Measurements from ENCODE around the gene AMT. TPM values are rescaled to one million over a fixed set of nuclear protein-coding genes. Genes with fewer than 3 reads are reported as not detected.
A peak's percentile ranks its signal among the peaks of the same experiment; 100 is the strongest.

The AMT gene
- total RNA-seq, 1 donor from 2014 or later = 4.8 TPM

GRCh38 chr3:49424816-49425215 is 2.5 kb upstream of the AMT start:
- TF ChIP-seq CTCF (IDR thresholded peaks at IDR 0.05) = no peak
- H3K27ac Mint-ChIP-seq (ENCODE audit: unreplicated experiment) = no peak overlapping the region
- H3K9me3 Mint-ChIP-seq (ENCODE audit: low read depth) = no peaks in the 10 kb centered on the region
- peaks cover 34% of the 10 kb centered on the region for H3K4me1 Mint-ChIP-seq (ENCODE audit: low read depth)
- DNase-seq (ENCODE audit: low spot score) = no peak
- peaks cover 5% of the 10 kb centered on the region for H3K36me3 Mint-ChIP-seq (ENCODE audit: low read depth)
- no peaks in the 10 kb centered on the region for H3K27me3 Mint-ChIP-seq (ENCODE audit: low read depth)
- no peak overlapping the region for H3K4me3 Mint-ChIP-seq (ENCODE audit: unreplicated experiment)

DNA sequence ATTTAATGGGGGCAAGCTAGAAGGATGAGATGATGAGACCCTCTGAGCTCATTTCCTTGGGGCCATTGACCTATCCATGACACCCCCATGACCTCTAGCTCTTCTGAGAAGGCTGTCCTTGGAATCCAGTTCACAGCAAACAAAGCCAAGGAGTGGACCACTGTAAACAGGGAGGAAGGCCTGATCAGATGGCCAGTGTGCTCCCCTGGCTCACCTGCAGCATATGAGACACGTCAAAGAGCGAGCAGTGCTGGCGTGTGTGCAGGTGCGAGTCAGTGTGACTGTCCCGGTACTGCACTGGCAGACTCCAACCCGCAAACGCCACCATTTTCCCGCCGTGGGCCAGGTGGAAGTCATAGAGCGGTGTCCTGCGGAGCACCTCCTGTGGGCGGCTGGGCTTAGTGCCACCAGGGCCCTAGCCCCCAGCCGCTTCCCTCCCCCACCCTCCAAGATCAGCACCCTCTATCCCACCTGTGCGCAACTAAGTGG is 339 bp downstream of the AMT start:
- DNase-seq (ENCODE audit: low spot score) = no peak
- H3K27me3 Mint-ChIP-seq (ENCODE audit: low read depth) = no peaks in the 10 kb centered on the region
- H3K27ac Mint-ChIP-seq (ENCODE audit: unreplicated experiment) = peak overlapping the region; percentile 86
- peaks cover 23% of the 10 kb centered on the region for H3K4me1 Mint-ChIP-seq (ENCODE audit: low read depth)
- no peak for TF ChIP-seq CTCF (IDR thresholded peaks at IDR 0.05)
- H3K4me3 Mint-ChIP-seq (ENCODE audit: unreplicated experiment) = no peak overlapping the region
- H3K9me3 Mint-ChIP-seq (ENCODE audit: low read depth) = no peaks in the 10 kb centered on the region
- H3K36me3 Mint-ChIP-seq (ENCODE audit: low read depth) = peaks cover 5% of the 10 kb centered on the region

DNA sequence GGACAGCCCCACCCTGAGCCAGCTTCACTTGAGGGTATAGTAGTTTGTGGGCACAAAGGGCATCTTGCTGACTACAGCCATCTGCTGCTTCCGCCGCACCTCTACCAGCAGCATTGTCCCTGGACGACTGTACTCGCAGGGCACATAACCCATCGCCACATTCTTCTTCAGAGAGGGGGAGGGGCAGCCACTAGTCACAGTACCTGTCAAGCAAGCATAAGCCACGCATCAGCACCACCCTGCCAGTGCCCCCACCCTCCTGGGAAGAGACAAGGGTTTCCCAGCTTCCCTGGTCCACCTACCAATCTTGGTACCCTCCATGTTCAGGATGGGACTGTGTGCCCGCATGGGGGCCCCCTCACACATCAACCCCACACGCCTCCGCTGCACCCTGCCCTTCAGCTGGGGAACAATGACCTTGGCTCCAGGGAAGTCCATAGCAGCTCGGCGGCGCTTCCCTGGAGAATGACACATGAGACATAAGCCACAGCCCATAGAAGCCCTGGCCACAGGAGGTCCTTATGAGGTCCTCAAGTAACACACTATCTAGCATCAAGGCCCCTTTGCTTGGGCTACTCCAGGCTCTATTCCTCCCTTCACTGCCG is 4.7 kb downstream of the AMT start:
- Mint-ChIP-seq H3K27me3 (ENCODE audit: low read depth) (no peaks in the 10 kb centered on the region), H3K27ac (ENCODE audit: unreplicated experiment) (no peak overlapping the region), H3K9me3 (ENCODE audit: low read depth) (no peaks in the 10 kb centered on the region), H3K36me3 (ENCODE audit: low read depth) (peaks cover 7% of the 10 kb centered on the region), H3K4me3 (ENCODE audit: unreplicated experiment) (no peak overlapping the region), H3K4me1 (ENCODE audit: low read depth) (peaks cover 42% of the 10 kb centered on the region)
- no peak for TF ChIP-seq CTCF (IDR thresholded peaks at IDR 0.05)
- no peak for DNase-seq (ENCODE audit: low spot score)

DNA sequence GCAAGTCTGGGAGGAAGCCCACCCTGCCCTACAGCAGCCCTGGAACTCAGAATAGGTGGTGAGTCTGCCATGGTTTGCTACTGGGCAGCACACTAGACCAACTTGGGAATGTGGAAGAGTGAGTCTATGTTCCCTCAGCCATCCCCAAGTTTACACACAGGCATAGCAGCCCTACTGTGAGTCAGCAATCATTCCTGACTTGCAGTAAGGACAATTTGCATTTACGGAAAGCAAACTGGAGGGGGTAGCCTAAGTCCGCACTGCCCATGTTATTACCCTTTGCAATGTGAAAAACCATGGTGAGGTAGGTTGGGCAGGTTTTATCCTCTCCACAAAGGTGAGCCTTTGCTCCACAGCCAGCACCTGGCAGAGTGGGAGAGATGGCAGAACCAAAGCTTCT is 5.4 kb downstream of the AMT start:
- H3K9me3 Mint-ChIP-seq (ENCODE audit: low read depth) = no peaks in the 10 kb centered on the region
- DNase-seq (ENCODE audit: low spot score) = no peak
- peaks cover 39% of the 10 kb centered on the region for H3K4me1 Mint-ChIP-seq (ENCODE audit: low read depth)
- no peak for TF ChIP-seq CTCF (IDR thresholded peaks at IDR 0.05)
- H3K4me3 Mint-ChIP-seq (ENCODE audit: unreplicated experiment) = no peak overlapping the region
- H3K27ac Mint-ChIP-seq (ENCODE audit: unreplicated experiment) = peak overlapping the region; percentile 71
- H3K27me3 Mint-ChIP-seq (ENCODE audit: low read depth) = no peaks in the 10 kb centered on the region
- peaks cover 7% of the 10 kb centered on the region for H3K36me3 Mint-ChIP-seq (ENCODE audit: low read depth)

DNA sequence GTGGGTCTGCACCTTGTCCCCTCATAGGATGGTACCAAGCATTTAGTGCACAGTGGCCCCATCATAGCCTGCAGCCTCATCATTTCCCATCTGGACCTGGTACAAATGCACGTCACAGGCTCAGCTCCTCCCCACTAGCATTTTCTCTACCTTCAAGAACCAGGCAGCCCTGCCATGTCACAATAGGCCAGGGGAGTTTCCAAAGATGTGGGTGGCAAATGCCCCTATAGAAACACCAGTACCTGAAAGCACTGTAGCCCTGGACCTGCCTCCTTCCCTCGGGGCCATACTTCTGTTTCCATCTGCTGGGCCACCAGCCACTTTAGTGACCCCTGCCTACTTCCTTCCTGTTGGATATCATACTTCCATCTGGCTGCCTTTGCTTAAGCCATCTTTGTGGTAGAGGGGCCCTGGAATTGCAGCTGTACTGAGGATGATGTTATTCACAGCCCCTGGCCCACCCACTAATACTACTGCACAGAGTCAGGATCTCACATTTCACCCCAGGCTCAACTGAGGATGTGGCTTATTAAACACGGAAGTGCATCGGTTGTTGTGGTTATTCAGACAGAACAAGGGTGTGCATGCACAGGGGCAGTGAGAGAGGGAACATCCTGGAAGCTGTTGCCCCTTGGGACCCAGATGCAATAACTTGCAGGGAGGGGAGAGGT is 6.2 kb downstream of the AMT start:
- TF ChIP-seq CTCF (IDR thresholded peaks at IDR 0.05) = no peak
- DNase-seq (ENCODE audit: low spot score) = no peak
- Mint-ChIP-seq H3K4me3 (ENCODE audit: unreplicated experiment) (no peak overlapping the region), H3K36me3 (ENCODE audit: low read depth) (peaks cover 7% of the 10 kb centered on the region), H3K27ac (ENCODE audit: unreplicated experiment) (peak overlapping the region; percentile 71), H3K9me3 (ENCODE audit: low read depth) (no peaks in the 10 kb centered on the region), H3K4me1 (ENCODE audit: low read depth) (peaks cover 35% of the 10 kb centered on the region), H3K27me3 (ENCODE audit: low read depth) (no peaks in the 10 kb centered on the region)
